Measurements from ENCODE around the gene GZMM.

GZMM gene

DNA sequence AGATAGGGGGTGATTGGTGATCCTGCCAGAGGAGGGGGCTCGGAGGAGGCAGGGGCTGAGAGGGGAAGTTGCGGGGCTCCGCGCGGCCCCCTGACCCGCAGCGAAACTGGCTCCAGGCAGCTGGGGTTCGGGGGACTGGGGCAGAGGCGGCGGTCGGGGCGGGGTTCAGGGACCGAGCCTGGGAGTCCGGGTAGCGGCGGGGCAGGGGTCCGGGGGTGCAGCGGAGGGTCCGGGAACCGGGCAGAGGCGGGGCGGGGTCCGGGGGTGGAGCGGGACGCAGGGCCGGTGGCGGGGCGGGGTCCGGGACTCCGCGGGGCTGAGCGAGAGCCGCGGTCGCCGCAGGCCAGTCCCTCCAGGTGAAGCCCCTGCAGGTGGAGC, 46.4 kb upstream of the GZMM start:
- H3K4me3 ChIP-seq (replicated peaks; ENCODE audit: low read depth, low read length) = no peak overlapping the region
- DNase-seq (ENCODE audit: extremely low read depth, low read depth) = no peak

DNA sequence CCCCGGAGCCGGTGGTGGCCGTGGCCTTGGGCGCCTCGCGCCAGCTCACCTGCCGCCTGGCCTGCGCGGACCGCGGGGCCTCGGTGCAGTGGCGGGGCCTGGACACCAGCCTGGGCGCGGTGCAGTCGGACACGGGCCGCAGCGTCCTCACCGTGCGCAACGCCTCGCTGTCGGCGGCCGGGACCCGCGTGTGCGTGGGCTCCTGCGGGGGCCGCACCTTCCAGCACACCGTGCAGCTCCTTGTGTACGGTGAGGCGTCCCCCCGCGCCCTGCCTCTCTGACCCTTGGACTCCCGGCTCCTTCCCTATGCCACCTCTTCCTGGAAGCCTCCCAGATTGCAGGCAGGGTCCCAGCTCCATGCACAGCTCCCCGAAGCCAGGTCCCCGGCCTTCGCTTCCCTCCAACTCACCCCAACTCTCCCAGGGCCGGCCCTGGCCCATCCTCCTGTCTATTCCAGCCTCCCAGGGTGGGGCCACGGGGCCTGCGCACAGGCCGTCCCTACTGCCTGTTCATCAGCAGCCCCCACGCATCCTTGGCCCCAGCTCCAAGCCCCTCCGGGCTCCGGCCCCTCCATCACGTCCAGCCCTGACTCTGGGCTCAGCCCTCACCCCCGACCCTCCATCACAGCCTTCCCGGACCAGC, 45.9 kb upstream of the GZMM start:
- no peak overlapping the region for H3K4me3 ChIP-seq (replicated peaks; ENCODE audit: low read depth, low read length)
- TF ChIP-seq, protein P1, sequence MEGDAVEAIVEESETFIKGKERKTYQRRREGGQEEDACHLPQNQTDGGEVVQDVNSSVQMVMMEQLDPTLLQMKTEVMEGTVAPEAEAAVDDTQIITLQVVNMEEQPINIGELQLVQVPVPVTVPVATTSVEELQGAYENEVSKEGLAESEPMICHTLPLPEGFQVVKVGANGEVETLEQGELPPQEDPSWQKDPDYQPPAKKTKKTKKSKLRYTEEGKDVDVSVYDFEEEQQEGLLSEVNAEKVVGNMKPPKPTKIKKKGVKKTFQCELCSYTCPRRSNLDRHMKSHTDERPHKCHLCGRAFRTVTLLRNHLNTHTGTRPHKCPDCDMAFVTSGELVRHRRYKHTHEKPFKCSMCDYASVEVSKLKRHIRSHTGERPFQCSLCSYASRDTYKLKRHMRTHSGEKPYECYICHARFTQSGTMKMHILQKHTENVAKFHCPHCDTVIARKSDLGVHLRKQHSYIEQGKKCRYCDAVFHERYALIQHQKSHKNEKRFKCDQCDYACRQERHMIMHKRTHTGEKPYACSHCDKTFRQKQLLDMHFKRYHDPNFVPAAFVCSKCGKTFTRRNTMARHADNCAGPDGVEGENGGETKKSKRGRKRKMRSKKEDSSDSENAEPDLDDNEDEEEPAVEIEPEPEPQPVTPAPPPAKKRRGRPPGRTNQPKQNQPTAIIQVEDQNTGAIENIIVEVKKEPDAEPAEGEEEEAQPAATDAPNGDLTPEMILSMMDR (IDR thresholded peaks at IDR 0.05; ENCODE audit: low read depth, low read length, missing control alignments) = no peak
- no peak for DNase-seq (ENCODE audit: extremely low read depth, low read depth)

More for the DNA sequence above, 46.4 kb upstream of the GZMM start:
- TF ChIP-seq, protein P1 (IDR thresholded peaks at IDR 0.05; ENCODE audit: low read depth, low read length, missing control alignments) = no peak

DNA sequence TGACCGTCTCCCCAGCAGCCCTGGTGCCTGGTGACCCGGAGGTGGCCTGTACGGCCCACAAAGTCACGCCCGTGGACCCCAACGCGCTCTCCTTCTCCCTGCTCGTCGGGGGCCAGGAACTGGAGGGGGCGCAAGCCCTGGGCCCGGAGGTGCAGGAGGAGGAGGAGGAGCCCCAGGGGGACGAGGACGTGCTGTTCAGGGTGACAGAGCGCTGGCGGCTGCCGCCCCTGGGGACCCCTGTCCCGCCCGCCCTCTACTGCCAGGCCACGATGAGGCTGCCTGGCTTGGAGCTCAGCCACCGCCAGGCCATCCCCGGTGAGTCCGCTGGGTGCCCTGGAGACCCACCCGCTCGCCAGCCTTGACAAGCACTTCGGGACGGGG, 45.4 kb upstream of the GZMM start:
- no peak for DNase-seq (ENCODE audit: extremely low read depth, low read depth)
- no peak overlapping the region for H3K4me3 ChIP-seq (replicated peaks; ENCODE audit: low read depth, low read length)
- TF ChIP-seq, protein P1 (IDR thresholded peaks at IDR 0.05; ENCODE audit: low read depth, low read length, missing control alignments) = no peak

DNA sequence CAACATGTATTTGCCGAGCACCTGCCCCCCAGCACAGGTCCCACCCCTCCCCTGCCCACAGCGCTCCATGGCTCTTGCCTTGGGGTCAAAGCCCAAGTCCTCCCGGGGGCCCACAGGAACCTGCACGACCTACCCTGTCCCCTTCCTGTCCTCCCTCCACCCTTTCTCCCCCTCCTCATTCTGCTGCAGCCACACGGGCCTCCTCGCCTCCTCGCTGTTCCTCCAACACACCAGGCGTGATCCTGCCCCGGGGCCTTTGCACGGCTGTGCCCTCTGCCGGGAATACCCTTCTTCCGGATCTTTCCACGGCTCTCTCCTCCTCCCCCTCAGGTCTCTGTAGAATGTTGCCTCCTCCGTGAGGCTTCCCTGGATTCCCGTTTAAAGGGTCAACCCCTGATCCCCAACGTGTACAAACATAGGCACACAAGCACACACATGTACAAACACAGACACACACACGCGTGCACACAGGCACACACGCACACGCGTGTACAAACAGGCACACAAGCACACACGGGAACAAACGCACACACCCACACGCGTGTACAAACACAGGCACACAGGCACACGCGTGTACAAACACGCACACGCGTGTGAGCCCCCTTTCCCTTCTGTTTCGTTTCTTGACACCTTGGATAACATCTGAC, 44.8 kb upstream of the GZMM start:
- TF ChIP-seq, protein P1 (IDR thresholded peaks at IDR 0.05; ENCODE audit: low read depth, low read length, missing control alignments) = no peak
- DNase-seq (ENCODE audit: extremely low read depth, low read depth) = no peak
- H3K4me3 ChIP-seq (replicated peaks; ENCODE audit: low read depth, low read length) = no peak overlapping the region

DNA sequence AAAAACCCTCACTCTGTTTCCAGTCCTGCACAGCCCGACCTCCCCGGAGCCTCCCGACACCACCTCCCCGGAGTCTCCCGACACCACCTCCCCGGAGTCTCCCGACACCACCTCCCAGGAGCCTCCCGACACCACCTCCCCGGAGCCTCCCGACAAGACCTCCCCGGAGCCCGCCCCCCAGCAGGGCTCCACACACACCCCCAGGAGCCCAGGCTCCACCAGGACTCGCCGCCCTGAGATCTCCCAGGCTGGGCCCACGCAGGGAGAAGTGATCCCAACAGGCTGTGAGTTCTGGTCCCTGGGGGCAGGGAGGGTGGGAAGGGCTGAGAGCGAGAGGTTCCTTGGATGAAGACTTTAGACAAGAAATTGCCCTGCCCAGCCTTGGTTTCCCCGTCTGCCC, 42.2 kb upstream of the GZMM start:
- no peak for DNase-seq (ENCODE audit: extremely low read depth, low read depth)
- no peak overlapping the region for H3K4me3 ChIP-seq (replicated peaks; ENCODE audit: low read depth, low read length)
- TF ChIP-seq, protein P1 (IDR thresholded peaks at IDR 0.05; ENCODE audit: low read depth, low read length, missing control alignments) = no peak

DNA sequence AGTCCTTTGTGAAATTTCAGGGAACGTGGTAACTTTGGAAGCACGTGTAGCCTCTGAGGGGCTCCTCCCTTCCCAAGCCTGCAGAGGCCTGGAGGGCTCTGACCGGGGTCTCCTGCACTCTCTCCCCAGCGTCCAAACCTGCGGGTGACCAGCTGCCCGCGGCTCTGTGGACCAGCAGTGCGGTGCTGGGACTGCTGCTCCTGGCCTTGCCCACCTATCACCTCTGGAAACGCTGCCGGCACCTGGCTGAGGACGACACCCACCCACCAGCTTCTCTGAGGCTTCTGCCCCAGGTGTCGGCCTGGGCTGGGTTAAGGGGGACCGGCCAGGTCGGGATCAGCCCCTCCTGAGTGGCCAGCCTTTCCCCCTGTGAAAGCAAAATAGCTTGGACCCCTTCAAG, 39.2 kb upstream of the GZMM start:
- TF ChIP-seq, protein P1 (IDR thresholded peaks at IDR 0.05; ENCODE audit: low read depth, low read length, missing control alignments) = no peak
- DNase-seq (ENCODE audit: extremely low read depth, low read depth) = no peak
- no peak overlapping the region for H3K4me3 ChIP-seq (replicated peaks; ENCODE audit: low read depth, low read length)

Data from HFF-Myc (cell line).